DMS 273 (cell line): ENCODE results near the gene MAGI2.

Source experiments
- DNase-seq: peaks from one replicate; lab custom pipeline; 2025; ENCODE audit not compliant: unreplicated experiment; lab: John Stamatoyannopoulos, UW

MAGI2 gene

DNA sequence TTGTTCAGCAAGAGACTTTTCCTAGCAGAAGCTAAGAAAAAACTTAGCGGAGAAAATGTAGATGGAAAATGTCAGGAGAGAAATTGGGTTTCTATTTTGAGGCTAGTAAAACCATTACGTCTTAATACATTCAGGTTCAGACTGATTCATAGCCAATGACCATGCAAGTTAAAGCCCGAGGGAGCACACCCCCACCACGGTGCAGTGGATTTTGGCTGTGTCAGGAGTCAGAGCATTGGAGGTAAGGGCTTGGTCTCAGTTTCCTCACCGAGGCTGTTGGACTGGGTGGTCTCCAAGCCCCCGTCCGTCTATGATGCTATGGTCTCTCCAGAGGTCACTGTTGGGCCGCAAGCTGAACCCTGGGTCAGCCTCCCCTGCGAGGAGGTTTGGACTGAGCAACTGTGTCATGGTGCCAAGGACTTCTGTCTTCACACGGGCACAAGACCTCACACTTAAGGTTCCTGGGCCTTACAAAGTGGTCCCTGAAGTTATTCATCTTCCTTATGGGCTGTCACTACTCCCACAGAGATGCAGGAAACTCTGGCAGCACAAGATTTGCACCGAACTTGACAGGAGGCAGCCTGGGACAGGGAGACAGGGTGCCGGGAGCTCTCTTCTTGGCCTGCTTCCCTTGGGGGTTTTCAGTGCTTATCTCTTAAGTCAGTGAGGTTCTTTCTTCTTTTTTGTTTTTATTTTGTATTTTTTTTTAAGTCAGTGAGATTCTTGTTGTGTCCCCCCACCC is 1468.1 kb downstream of the MAGI2 start:
- DNase-seq = peak; percentile 37

GRCh38 chr7:77983973-77984372 is 1469.5 kb downstream of the MAGI2 start:
- no peak for DNase-seq

DNA sequence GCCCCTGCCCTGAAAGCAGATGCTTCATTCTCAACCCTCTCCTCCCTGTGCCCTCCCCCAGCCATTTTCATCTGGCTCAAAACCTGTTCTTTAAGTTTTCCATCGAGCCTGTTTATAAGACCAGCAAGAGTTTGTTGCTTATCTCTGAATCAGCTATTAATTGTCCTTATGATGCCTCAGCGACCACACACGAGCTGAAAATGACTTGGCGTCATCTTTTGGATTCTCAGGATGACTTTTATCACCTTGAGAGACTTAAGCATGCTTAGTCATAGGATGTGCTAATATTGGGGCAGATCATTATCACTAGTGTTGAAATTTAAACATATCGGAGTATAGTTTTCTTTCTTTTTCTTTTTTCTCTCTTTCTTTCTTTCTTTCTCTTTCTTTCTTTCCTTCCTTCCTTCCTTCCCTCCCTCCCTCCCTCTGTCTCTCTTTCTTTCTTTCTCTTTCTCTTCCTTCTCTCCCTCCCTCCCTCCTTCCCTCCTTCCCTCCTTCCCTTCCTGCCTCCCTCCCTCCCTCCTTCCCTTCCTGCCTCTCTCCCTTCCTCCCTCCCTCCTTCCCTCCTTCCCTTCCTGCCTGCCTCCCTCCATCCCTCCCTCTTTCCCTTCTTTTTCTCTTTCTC is 1470.4 kb downstream of the MAGI2 start:
- no peak for DNase-seq

GRCh38 chr7:77980087-77980713 is 1473.3 kb downstream of the MAGI2 start:
- no peak for DNase-seq

- no peak for DNase-seq
These were observed 1474.2 kb downstream of the MAGI2 start for GRCh38 chr7:77979219-77979618.

DNA sequence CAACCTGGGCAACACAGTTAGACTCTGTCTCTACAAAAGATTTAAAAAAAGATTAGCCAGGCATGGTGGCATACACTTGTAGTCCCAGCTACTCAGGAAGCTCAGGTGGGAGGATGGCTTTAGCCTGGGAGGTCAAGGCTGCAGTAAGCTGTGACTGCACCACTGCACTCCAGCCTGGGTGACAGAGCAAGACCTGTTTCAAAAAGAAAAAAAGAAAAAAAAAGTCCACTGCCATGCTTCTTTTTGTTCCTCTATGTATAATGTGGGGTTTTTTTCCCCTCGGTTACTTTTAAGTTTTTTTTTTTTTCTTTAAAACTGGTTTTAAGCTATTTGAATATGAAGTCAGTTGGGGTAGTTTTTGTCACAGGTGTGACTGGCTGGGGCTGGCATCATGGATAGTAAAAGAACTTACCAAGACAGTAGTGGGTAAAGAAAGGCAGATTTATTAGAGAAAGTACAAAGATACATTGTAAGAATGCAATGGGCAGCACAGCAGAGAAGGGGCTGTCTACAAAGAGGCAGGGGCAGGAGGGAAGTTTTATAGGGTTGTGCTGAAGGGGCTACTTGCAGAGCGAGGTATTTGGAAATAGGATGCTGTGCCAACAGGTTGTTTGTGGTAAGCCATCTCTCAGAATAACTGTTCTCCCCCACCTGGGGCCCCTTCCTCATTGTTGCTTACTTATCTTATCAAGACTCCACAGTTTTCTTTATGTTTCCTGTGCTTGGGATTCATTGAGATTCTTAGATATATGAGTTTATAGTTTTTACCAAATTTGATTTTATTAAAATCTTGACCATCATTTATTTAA is 1477.6 kb downstream of the MAGI2 start:
- DNase-seq = no peak

DNA sequence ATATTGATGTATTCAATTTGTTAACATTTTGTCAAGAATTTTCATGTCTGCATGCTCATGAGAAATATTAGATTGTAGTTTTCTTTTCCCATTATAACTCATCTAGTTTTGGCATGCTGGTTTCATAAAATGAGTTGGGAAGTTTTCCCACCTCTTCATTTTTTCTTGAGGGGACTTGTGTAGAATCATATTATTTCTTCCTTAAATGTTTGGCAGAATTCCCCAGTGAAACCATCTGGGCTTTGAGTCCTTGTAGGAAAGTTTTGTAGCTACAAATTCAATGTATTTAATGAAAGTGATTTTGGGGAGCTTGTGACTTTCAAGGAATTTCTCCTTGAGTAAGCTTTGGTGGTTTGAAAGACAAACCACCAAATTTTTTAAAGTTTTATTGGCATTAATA is 1481.7 kb downstream of the MAGI2 start:
- no peak for DNase-seq

- DNase-seq = no peak
These were observed 1486.0 kb downstream of the MAGI2 start for GRCh38 chr7:77967429-77967828.
